ENCODE data around the gene ARHGAP1.

- TF ChIP-seq MAX (CRISPR knock-in tag; IDR thresholded peaks at IDR 0.05) (no peak), CTCF (IDR thresholded peaks at IDR 0.05) (no peak), STAT6 (CRISPR knock-in tag; conservative IDR thresholded peaks at IDR 0.05; ENCODE audit: low read depth) (no peak), ZNF416 (CRISPR knock-in tag; IDR thresholded peaks at IDR 0.05) (no peak), USF2 (CRISPR knock-in tag; IDR thresholded peaks at IDR 0.05) (no peak), GRHL2 (CRISPR knock-in tag; IDR thresholded peaks at IDR 0.05; ENCODE audit: insufficient replicate concordance, severe bottlenecking) (no peak), ELF4 (CRISPR knock-in tag; IDR thresholded peaks at IDR 0.05; ENCODE audit: low read depth) (no peak)
Measured at GRCh38 chr11:46675288-46675851, 25.0 kb downstream of the ARHGAP1 start.
